GM18951 (cell line): ENCODE results near the gene NSUN4.
"Not testable (repeated sequence)": the region's sequence is repeated elsewhere in the genome, so short reads cannot be mapped to it uniquely, and the experiment has no call there.

Experiments used
- POLR2A ChIP-seq: IDR thresholded peaks from 4 replicates; pipeline ENCODE4 v1.6.1; 2011; ENCODE audit warnings: mild to moderate bottlenecking; ENCODE audit not compliant: insufficient read length, insufficient read depth; ENCODE audit errors: extremely low read depth
- in situ Hi-C: fragments of 300-500 bp; cut with MboI; formaldehyde crosslinking; loops from one replicate; pipeline ENCODE4 v1.12.0; 2022; ENCODE audit warnings: low sequenced_read_pairs, mixed read lengths, inconsistent platforms; ENCODE audit not compliant: unreplicated experiment

NSUN4 gene

DNA sequence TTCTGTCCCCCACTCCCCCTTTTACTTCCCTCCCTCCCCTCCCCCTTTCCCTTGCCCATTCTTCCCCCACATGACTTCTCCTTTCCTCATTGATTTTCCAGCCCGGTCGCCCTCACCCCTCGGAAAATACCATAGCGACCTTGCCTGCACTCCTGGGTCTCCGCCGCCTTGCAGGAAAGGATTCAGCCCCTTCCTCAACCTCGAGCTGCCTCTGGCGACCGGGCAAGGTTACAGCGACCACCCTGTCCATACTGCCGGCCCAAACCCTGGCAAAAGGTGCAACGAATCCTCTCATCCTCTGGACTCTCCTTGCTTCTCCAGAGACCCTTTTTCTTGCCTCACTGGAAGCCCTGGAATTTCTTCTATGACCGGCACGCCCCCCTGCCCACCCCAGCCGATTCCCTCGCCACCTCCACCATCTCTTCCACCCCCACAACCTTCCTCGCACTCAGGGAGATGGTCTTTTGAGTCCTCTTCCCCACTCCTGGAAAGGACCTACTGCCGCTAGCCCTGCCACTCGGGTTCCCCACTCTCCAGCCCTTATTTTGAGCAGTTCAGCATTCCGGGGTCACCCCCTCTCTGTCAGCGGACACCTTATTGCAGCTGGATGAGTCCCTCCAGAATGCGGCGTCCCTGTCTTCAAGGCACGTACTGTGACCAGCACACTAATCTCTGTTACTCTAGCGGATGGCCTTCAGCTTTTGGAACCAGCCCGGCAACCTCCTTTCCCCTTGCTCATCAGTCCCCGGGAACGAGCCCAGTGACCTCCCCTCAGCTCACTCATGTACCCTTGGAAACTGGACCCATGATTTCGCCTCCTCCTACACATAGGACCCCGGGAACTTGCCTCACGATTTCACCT lies 846 bp downstream of the NSUN4 start:
- in situ Hi-C loops = loop anchor here (5.0 kb wide), 1 partner anchor 44 kb away; no protein-coding TSS in a partner anchor
- no peak for TF ChIP-seq POLR2A

DNA sequence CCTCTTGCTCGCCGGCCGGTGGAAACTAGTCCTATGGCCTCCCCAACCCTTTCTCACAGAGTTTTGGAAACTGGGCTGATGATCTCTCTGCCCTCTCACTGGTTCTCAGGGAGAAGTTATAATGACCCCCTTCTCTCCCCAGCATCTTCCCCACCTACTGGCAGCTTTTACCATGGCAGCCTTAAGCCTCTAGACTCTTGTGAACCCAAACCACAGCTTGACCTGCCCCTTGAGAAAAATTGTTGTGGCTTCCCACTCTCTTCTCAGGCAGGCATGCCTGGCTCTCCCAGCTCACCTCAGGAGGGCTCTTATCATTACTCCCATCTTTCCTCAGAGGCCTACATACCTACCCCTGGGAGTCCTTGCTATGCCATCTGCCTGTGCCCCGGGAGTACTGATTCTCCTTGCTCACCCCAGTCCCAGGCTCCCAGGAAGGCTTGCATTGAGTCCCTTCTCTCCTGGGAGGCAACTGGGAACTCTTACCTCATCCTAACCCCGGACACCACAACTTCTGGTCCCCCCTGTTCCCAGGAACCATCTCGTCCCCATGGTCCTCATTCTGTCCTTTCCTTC lies 1.6 kb downstream of the NSUN4 start:
- in situ Hi-C loops = loop anchor here (5.0 kb wide), 1 partner anchor 45 kb away; no protein-coding TSS in a partner anchor
- no peak for TF ChIP-seq POLR2A

DNA sequence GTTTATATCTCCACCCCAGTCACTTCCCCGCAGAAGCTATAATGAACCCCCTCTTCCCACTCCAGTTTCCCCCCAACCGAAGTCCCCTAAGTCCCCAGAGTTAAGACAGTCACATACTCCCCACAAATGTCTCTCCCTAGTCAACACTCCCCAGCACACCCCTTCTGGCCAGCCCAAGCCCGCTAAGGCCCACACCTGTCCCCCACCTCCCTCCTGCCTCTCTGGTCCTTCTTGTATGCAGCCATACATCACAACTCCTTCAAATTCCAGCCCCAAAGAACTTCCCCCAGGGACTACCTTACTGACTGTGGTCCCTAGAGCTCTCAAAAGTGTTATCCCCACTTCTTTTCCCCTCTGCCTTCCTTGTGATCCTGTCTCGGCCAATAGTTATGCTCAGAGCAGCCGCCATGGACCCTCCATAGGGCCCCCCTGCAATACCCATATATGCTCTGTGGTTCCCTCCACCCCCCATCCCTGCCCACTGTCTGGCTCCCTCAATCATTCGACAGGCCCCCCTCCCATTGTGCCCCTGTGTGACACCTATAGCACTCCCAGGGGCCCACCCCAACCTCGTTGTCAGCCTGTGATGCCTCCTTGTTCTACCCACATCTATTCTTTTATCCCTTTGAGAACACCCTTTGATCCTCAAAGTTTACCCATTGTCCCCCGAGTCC lies 2.2 kb downstream of the NSUN4 start:
- no peak for TF ChIP-seq POLR2A
- in situ Hi-C loops = loop anchor here (5.0 kb wide), 1 partner anchor 46 kb away; no protein-coding TSS in a partner anchor

DNA sequence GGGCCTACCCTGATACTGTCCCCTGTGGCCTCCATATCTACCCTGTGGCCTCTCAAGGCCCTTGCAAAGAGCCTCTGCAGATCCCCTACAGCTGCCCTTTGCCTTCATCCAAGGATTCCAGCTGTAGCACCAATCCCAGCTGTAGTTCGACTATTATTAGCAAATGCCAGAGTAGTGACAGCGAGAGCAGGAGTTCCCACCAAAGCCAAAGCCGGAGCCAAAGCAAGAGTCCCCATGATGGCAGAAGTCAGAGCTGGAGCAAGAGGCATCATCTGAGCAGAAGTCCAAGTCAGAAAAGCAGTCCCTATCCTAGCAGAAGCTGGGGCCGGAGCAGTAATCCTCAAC lies 2.7 kb downstream of the NSUN4 start:
- in situ Hi-C loops = loop anchor here (5.0 kb wide), 1 partner anchor 46 kb away; no protein-coding TSS in a partner anchor
- no peak for TF ChIP-seq POLR2A

DNA sequence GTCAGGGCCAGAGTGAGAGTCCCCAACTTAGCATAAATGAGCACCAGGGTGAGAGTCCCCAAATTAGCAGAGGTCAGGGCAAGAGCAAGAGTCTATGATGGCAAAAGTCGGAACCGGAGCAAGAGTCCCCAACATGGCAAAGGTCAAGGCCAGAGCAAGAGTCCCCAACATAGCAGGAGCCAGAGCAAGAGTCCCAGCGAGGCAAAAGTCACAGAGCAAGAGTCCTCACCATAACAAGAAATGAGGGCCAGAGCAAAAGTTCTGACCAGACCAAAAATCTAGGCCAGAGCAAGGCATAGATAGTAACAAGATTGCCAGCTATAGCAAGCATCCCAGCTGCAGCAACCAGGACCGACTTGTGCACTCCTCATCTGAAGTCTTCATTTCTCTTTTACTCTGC lies 3.1 kb downstream of the NSUN4 start:
- in situ Hi-C loops = loop anchor here (5.0 kb wide), 1 partner anchor 46 kb away; no protein-coding TSS in a partner anchor
- no peak for TF ChIP-seq POLR2A

DNA sequence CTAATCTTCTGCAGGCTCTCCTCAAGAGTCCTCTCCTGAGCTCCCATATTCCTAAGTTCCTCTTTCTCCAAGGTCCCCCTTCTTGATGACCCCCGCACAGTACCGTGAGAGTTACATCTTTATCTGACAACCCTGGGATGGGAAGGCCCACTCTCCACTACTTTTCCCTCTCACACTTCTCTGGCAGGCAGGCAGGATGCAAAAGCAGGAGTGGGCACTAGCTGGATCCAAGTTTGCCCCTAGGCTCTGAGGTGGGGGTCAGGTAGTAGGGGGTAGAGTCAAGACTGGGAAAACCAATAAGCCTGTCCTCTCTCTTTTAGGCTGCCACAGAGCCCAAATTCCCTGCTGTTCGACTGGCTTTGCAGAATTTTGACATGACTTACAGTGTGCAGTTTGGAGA lies 3.9 kb downstream of the NSUN4 start:
- in situ Hi-C loops = loop anchor here (5.0 kb wide), 1 partner anchor 47 kb away; no protein-coding TSS in a partner anchor
- TF ChIP-seq POLR2A = no peak

DNA sequence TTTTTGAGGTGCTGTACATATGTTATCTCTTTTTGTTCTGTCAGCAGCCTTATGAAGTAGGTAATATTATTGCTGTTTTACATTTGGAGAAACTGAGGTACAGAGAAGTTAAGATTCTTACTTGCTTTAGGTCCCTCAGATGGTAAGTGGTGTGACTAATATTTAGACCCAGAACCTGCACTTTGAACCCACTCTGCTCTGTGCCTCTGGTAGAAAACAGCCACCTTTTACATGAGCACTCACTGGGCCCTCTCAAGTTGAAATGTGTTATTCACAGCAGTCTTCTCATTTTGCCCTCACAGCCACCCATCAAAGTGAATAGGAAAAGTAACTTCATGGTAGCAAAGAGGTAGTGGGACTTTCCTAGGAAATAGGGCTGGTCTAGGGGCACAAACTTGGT lies 4.7 kb downstream of the NSUN4 start:
- in situ Hi-C loops = no loop called here
- TF ChIP-seq POLR2A = no peak

DNA sequence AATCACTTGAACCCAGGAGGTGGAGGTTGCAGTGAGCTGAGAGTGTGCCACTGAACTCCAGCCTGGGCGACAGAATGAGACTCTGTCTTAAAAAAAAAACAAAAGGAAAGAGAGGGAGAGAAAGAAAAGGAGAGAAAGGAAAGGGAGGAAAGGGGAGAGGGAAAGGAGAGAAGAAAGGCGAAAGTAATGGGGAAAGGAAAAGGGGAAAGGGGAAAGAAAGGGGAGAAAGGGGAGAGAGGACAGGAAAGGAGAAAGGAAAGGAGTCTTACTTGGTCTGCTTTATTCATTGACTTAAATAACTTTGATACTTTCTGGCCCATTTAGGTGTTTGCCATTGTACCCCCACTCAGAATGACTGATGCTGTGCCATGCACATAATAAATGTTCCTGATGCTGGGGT lies 11.8 kb downstream of the NSUN4 start:
- TF ChIP-seq POLR2A = no peak
- in situ Hi-C loops = no loop called here

DNA sequence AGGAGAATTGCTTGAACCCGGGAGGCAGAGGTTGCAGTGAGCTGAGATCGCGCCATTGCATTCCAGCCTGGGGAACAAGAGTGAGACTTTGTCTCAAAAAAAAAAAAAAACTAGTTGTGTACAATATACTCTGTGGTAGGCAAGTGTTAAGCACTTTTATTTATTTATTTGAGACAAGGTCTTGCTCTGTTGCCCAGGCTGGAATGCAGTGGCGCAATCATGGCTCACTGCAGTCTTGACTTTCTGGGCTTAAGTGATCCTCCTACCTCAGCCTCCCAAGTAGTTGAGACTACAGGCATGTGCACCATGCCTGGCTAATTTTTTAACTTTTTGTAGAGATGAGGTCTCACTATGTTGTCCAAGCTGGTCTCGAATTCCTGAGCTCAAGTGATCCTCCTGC lies 15.3 kb downstream of the NSUN4 start:
- in situ Hi-C loops = not testable (repeated sequence)

DNA sequence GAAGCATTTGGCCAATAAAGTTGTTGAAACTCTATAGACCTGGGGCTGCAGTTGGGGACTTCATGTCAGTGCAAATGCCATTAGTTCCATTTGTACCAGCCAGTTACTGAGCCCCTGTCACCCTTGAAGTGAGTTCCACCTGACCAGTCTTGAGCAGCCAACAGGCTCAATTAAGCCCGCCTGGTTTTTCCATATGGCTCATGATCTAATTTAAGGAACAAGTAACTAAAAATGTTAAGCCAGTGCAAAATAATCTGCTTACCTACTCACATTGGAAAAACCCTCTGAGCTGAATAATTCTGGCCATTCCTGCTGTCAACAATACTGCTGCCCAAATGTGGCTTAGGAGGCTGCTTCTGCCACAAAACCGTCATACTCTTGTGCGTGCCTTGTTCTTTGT lies 21.6 kb downstream of the NSUN4 start:
- in situ Hi-C loops = no loop called here
- TF ChIP-seq POLR2A = no peak

DNA sequence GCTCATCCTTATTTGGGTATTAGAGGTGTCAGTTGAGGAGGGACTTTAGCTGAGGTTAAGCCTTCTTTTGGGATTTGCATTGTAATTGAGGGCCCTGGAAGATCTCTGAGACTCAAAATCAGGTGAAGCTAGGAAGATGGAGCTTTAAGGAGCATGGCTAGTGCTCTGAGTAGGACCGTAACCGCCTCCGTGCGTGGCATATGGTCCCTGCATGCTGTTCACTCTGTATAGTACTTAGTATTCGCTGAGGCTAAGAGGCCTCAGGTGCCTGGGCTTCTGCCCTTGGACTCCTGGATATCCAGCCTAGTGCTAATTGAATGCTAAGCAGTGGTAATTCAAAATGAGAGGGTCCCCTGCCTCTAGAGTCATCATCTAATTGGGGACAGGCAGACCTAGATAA lies 22.5 kb downstream of the NSUN4 start:
- no peak for TF ChIP-seq POLR2A

DNA sequence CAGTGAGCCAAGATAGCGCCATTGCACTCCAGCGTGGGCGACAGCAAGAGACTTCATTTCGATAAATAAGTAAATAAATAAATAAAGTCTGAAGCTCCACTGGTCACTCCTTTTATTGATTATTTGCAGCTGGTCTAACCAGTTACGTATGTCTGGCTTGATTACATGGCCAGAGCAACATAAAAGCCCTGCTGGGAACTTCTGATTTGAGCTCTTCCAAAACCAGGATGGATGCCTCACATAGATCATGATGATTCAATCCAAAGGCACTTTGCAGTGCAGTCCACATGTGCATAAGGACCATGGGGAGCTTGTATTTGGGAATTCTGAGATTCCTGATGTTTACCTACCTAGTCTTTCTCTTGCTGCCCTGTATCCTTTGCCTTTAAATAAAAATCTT lies 24.0 kb downstream of the NSUN4 start:
- in situ Hi-C loops = no loop called here
- no peak for TF ChIP-seq POLR2A

More for the DNA sequence above, 22.5 kb downstream of the NSUN4 start:
- in situ Hi-C loops = no loop called here

DNA sequence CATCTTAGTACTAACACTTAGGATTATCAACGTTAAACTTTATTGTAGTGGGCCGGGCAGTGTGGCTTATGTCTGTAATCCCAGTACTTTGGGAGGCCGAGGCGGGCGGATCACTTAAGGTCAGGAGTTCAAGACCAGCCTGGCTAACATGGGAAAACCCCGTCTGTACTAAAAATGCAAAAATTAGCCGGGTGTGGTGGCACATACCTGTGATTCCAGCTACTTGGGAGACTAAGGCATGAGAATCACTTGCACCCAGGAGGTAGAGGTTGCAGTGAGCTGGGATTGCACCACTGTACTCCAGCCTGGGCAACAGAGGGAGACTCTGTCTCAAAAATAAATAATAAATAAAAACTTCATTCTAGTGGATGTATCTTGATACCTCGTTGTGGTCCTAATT lies 25.2 kb downstream of the NSUN4 start:
- in situ Hi-C loops = not testable (repeated sequence)

DNA sequence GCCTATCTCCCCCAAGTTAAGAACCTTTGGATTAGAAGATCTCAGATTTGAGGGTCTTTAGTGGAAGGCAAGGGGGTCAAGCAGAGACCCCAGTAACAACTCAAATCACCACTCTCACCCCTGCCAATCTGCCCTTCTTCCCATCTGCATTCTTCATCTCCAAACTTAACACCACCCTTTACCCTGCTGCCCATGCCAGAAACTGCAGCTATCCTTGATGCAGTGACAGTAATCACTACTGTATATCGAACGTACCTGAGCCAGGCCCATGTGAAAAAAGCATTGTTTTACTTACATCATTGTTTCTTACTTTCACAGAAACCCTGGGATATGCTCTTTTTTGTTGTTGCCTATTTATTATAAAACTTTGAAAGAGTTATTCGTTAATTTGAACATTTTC lies 26.5 kb downstream of the NSUN4 start:
- in situ Hi-C loops = no loop called here
- TF ChIP-seq POLR2A = no peak

DNA sequence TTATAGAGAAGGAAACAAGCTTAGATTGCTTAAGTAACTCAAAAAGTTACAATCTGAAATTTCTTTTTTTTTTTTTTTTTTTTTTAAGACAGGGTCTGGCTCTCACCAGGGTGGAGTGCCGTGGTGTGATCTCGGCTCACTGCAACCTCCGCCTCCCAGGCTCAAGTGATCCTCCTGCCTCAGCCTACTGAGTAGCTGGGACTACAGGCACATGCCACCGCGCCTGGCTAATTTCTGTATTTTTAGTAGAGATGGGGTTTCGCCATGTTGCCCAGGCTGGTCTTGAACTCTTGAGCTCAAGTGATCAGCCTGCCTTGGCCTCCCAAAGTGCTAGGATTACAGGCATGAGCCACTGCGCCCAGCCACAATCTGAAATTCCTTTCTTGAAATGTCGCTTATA lies 27.1 kb downstream of the NSUN4 start:
- in situ Hi-C loops = not testable (repeated sequence)
